Kidney capillary endothelial cell (primary cell): ENCODE measurements around the gene EXOC4.

Experiments
- DNase-seq: peaks from one replicate; pipeline ENCODE4 v3.0.0-alpha.2; 2018; ENCODE audit warnings: low spot score

EXOC4 gene

DNA sequence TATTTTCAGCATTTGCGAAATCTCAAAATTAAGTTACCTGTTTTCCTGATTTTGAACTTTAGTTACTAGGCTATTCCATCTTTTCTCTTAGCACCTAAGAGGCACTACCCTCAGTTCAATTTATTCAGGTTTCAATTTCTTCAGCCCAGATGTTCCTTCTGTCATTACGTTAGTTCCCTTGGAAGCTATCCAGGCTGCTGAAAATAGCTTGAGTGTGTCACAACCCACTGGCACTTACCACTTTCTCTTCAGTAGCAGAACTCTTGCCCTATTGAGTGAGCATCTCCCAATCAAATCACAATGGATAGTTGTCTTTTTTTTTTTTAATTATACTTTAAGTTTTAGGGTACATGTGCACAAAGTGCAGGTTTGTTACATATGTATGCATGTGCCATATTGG lies 541.6 kb downstream of the EXOC4 start:
- no peak for DNase-seq

DNA sequence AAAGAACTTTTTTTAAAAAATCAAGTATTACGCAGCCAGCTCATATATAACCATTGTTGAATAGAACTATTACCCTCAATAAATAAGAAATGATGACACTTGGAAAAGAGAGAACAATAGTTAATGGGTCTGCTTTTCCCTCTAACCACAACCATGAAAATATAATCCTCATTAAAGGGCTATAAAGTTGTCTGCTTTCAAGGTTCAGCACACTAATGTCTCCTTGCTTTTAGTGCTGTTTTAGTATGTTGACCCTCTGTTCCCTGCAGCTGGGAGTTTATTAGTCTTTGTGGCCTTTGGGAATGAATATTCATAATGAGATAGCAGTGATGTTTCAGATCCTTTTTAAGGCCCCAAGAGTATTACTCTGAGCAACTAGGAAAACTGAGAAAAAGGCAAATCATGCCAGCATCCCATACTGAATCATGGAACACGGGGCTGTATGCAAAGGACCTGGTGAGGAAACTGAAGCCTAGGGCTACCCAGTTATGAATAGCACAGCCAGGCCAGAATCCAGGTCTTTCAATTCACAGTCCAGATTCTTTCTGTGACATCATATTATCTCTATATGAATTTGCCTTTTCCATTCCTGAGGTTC lies 542.3 kb downstream of the EXOC4 start:
- no peak for DNase-seq

DNA sequence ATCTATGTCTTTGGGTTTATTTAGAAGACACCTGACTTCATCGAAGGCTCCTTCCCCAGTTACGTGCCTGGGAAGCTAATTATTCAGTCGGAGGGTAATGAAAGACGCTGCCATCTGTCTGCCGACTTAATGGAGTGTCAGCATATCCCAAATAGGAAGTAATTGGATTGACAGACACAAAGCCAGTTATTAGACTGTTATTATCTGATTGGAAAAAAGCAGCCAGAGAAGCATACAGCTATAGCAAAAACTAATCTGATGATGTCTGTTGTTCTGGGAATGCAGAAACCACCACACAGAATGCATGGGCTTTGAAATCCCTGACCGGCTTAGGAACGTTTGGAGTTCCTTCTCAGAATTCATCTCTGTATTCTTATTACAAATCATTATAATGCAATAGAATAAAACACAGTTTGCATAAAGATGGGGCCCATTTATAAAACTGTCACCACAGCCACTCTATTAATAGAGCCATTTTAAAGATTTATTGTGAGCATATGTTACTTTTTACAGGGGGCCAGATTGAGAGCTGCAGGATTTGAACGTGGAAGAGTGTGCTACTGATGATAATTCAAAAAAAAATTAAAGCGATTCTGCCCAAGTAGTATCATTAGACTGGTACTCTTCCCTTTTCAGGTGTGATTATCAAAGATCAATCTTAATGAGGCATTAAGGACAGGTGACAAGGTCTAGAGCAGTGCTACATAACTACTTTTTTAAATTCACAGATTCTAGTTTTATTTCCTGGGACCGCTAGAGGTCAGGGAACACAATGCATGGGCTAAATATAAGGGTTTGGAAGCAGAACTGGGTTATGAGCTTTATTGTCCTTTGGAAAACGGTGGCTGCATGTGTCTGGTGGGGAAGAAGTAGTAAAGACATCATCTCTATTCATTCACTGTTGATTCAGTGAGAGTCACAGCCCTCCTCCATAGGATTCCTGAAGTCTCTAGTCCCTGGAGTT lies 544.2 kb downstream of the EXOC4 start:
- DNase-seq, result no peak

DNA sequence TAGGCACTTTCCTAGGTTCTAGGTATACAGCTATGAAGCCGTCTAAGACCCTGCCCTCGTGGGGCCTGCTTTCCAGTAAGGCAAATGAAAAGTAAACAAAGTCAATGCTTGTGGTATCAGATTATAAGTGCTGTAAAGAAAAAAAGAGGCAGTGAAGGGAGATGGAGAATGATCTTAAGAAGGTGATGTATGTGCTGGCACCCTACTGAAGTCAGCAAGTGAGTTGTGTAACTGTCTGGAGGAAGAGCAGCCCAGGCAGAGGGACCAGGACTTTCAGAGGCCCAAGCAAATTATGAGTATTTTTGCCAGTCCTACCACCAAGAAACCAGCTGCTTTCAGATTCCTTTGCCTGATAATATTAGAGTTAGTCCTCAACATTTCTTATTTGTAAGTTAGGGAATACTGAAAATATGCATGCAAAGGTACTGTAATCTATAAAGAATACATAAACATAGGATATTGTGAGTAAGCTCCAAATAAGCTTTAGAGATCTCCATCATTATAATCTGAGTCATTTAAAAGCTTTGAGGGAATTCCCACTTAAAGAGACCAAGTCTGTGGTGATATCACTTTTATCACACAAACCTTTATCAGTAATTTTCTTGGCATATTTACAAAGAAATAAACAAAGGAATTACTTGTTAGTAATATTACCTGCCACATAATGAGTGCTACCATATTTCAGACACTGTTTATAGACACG lies 545.1 kb downstream of the EXOC4 start:
- no peak for DNase-seq

DNA sequence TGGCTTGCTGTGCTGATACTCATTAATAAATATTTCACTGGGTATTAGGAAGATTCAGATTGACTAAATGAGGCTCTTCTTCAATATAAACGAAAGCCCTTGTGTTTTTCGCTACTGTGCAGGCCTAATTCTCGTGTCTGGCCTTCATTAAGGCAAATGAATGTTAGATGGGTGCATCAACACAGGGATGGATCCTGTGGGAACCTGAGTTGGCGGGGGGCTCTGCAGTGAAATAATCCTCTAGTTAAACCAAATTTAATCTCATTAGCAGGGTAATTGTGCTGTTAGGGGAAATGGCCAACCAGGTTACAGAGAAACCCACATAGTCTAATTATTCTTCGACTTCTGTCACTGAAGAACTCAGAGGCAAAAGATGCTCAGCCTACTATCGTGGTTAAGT lies 548.5 kb downstream of the EXOC4 start:
- no peak for DNase-seq

DNA sequence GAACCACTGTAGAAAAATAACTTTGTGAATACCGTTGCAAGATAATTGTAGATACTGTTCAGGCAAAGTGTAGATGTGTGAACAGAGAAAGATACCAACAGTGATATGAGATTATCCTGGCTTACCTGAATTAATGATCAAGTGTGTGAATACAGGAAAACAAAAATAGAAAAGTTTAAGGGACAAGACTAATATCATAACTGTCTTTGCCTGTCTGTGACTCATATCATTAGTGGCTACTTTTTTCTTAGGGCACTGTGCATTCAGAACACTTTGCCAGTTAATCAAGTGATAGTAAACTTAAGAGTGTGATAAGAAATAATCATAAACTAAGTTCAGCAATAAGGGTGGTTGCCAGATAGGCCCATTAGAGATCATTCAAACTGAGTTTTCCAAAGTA lies 551.2 kb downstream of the EXOC4 start:
- DNase-seq, result no peak

DNA sequence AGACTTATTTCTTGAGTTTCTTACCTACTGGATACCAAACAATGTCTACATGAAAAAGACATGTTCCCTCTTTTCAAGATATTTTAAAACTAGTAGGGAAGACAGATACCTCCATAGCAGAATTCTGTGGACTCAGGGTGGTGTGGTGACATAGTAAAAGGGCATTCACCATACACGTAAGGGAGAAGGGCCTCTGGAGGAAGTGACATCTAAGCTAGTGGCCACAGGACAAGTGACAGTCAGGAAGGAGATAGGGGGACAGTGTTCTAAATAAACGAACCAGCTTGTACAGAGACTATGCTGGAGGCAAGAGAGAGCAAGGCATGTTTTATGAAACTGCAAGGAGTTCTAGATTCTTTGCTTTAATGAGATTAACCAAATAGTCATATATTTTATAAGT lies 552.5 kb downstream of the EXOC4 start:
- no peak for DNase-seq

DNA sequence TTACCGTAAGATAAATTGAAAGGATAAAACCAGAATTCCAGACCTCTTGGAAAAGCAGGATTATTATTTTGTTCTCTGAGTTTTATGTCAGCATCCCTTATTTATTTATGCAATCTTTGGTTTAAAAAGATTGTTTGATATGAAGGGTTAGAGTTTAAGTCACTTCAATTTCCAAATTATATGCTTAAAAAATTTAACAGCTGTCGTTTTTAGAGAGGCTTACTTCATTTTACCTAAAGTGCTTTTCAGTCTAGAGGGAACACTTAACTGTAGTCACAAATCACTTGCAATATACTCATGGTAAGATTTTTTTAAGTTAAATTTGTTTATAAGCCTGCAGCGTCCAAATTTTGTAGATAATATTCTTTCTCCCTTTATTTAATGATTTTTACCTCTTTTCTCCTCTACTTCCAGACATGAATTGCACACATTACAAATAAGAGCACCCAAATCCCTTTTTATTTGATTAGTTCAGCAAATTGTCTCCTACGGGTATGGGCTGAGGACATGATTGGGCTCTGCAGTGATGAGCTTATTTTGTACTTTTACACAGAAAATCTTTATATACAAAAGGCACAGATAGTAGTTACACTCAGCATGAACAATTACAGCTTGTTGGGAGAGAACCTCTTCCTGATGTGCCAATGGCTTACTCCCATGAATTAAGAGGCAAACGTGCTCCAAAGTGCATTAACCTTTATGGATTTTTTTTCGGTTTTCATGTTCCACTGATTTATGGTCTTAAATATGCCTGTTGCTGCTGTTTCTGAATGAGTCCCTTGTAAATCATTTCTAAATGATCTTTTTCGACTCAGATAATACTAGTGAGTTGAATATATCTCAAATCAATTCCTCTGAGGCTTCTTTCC lies 555.0 kb downstream of the EXOC4 start:
- no peak for DNase-seq

DNA sequence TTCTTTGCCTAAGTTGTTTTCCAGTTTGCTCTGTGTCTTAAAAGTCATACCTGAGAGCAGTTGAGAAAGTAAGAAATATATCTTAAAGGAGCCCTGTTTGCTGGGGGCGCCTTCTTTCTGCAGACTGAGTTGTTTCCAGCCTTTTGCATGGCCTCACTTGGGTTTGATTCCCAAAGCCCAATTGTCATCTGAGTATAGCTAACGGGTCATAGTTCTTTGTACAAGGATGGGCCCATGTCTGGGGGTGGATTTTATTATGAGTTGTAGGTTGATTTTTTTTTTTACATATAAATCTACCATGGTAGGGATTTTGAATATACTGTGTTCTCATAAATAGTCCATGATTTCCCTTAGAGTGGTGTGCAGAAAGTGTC lies 555.6 kb downstream of the EXOC4 start:
- no peak for DNase-seq

DNA sequence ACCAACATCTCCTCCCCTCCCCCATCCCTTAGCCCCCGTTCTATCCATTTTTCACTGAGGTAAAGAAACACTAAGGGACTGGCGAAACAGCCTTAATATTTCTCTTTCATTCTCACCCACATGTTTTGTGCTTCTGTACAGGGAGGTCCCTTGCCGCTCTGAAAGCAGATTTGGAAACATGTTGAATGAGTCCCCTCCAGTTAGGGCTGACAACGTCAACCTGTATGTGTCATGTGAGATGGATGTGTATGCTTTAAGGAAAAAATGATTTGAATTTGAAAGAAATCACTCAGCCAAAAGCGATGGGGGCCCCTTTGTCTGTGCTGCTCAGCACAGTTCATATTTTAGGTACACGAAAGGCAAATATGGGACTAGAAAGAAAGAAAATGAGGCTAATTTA lies 560.0 kb downstream of the EXOC4 start:
- DNase-seq, result no peak

DNA sequence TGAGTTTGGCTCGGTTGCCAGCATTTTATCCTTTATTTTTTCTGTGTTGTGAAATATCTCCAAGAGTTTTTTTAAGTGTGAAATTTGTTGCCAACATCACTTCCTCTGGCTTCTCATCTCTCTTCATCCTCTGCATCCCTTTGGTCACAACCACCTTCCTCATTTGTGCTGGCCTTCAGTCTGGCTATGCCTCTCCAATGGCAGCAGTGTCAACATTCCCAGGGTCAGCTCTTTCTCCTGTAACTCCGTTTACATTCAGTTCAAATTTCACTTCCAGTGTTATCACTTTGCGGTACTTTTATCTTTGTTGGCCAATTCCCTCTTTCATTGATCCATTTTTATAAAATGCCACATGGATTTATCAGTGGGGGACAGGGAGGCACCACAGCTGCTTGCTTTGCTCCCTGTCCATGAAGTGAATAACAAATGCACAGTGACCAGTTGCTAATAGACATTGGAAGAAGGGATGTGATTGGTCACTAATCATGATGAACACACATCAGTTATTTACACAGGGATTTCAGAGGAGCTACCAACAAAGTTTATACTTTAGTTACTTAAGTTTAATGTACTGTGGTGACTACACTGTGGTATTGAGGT lies 562.8 kb downstream of the EXOC4 start:
- DNase-seq, result no peak

DNA sequence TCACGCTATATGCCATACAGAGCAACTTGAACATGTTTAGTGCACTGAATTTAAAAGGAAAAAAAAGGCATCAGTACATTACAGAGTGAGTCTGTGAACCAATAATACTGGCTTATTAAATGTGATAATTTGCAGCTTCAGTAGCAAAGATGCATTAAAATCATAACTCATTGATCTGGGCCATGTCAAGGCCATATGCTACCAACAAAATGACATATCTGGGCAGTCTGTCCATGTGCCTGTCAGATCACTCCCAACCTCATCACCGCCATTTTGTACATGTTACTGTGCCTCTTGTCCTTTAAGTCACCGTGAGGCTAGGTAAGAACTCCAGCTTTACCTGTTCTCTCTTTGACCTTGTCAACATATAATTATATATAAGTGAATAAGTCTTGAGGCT lies 566.8 kb downstream of the EXOC4 start:
- DNase-seq, result no peak

DNA sequence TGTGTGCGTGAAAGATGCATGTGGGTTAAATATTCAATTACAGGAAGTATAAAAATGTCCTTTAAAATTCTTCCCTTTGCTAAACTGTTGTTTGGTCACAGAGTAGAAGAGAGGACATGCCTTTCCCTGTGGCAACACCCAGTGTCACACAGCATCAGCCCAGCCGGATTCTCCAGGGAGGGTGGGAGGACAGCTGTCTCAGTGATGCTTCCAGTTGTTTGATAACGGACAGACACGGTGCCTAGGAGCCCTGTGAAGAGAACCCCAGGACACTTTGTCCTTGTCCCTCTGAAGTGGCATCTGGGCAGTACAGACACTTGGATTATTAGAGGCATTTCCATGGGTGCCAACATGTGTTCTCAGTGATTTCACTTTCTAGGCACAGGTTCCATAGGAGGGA lies 567.7 kb downstream of the EXOC4 start:
- no peak for DNase-seq

DNA sequence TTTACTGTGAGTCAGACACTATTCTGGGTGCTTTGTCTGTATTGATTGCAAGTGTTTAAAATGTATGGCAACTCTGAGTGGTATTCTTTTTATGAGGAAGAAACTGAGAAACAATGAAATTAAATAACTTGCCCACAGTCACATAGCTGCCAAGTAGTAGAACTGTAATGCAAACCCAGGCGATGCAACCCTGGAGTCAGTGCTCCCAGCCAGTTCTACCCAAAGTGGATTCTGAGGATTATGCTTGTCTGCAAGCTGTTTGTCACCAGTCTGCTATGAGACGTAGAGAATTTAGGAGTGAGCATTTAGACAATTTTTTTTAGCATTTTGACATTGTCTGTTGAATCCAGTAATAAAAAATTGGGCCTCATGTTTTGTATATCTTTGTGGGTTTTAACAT lies 568.3 kb downstream of the EXOC4 start:
- no peak for DNase-seq

DNA sequence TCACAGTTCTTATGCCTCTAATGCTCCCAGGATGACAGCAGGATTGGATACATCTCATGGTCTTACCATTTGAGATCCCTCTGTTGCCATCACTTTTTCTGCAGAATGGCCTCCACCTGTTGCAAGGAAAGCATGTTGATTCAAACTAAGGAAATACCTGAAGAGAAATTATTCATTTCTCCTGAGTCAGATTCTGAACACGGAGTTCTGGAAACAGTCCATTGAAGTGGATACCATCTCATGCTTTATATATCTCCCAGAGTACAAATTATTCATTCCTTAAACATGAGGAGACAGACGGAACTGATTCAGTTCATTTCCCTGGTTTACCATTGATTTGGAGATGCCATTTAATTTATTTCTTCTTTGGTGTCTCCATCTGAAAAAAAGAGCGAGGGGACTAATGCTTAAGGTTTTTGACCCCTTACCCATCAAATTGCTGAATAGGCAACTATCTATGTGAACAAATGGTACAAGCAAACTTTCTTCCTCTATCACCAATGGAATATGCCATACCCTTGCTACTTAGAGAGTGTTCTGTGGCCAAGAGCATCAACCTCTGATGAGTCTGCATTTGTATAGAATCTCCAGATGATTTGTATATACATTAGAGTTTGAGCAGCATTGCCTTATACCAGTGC lies 569.2 kb downstream of the EXOC4 start:
- no peak for DNase-seq

DNA sequence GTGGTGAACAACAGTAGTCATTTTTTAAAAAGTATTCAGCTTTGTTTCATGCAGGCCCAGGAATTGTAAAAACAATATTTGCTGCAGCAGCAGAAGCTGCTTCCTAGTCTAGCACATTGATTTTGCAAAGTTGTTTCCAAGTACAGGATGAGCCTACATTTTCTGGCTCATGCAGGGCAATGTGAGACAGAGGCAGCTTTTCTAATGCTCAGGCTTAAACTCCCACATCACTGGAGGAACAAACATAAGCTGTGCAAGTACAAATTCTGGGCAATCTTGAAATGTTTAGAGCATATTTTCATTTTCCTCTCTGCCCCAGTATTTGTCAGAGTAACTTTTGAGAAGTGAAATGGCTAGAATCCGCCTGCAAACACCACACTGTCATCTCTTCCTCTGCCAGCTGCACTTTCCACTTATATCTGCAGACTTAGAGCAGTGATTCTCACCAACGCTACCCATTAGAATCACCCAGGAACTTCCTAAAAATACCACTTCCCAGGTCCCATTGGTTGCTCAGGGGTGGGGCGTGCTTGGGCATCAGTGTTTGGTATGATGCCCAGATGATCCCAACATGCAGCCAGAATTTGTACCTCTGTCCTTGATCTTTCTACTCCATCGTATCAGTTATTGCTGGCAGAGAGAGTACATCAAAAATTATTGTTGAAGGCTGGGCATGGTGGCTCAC lies 570.1 kb downstream of the EXOC4 start:
- DNase-seq, result no peak

DNA sequence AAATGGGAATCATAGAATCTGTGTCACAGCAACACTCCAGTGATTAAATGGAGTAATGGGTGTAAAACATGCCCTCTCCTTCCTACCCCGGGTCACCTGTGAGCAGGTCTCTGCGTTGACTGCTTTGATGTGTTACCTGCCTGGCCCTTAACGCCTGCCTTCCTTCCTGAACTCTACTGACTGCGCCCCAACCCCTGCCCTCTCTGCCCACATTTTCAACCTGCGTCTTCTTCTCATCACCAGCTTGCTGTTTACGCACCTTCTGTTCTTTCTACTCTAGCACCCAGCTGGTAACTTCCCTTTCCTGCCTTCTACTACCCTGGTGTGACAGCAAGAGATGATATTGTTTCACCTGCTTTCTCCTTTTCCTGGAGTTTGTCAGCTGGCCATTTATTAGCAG lies 571.3 kb downstream of the EXOC4 start:
- DNase-seq, result no peak

DNA sequence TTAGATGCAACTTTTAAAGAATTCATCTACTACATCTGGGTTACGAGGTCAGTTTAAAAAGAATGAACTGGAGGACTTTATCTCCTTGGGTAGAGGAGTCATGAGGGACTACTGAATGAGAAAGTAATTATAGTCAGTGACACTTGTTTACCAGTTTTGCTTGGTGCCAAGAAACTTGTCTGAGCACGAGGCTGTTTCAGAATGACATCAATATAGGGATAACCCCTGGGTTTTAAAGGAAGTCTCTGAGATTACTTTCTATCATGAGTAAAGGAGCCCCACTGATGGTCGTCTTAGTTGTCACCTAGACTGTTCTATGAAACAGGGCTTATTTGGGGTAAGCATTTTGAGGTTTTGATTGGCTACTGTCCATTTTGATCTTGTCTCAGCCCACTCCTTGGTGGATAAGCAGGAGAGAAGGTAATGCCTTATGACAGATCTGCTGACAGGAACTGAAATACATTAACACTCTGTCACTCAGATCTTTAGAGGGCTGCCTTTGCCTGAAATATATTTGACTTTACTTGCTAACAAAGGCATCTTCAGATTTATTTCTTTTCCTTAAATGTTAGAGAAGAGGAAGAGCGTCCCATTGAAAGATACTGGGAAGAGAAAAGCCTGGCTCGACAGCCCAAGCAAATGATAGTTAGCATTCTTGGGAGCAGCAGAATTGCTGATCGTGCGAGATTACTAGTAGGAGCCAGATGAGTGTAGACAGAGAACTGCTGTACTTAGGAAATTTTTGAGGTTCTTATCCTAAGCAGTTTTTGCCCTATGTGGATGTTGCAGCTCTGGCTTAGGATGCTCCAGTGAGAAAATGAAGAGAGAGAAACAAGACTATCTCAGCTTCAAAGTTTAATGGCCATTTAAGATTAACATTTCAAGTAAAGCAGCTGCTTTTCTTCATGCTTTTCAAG lies 575.1 kb downstream of the EXOC4 start:
- DNase-seq, result no peak

DNA sequence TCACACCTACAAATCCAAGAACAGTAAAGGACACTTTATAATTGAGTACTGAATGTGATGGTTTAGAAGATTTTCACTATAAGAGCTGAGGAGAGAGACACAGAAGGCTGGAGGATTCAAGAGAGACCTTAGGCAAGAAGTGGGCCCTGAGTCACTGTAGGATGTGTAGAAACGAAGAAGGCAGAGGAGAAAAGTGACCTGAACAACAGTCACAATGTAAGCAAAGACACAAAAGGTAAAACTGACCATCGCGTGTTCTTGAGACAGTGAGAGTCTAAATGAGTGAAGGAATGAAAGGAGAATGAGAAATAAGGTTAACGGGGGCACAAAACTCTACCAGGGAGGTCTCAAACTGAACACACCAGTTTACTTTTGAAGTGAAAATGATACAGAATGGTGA lies 576.0 kb downstream of the EXOC4 start:
- DNase-seq, result no peak
